ENCODE measurements around the gene AKAP6. TPM values are rescaled to one million over a fixed set of nuclear protein-coding genes. Genes with fewer than 3 reads are reported as not detected.

AKAP6 gene
- total RNA-seq, 1 experiment from 2014 or later, result 2.3 TPM

DNA sequence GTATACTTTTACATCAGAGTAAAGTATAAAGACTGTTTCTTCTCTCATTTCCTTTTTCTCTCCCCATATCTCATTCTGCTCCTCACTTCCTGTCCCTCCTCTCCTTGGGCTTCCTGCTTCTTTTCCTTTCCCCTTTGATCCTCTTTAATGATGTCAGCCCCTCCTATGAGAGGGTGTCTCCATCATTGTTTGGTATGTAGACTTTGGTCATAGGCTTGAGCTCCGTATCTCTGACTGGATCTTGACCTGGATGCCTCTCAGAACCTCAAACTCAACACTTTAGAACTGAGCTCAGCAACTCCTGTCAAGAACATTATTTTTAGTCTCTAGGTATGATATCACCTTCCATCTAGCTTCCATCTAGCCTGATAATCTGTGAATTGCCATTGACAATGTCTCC, 50.3 kb downstream of the AKAP6 start:
- Mint-ChIP-seq H3K9me3 (ENCODE audit: unreplicated experiment) (no peaks in the 10 kb centered on the region), H3K4me1 (ENCODE audit: insufficient read depth, unreplicated experiment) (peaks cover 27% of the 10 kb centered on the region), H3K27me3 (ENCODE audit: insufficient read depth, unreplicated experiment) (no peaks in the 10 kb centered on the region), H3K4me3 (ENCODE audit: unreplicated experiment) (no peak overlapping the region), H3K36me3 (ENCODE audit: insufficient read depth, unreplicated experiment) (no peaks in the 10 kb centered on the region), H3K27ac (ENCODE audit: low read depth, unreplicated experiment) (no peak overlapping the region)
- ChIA-PET CTCF (interaction anchor here (0.6 to 1.7 kb wide), 4 partner anchors 35 to 445 kb away, joined by 3 to 5 read pairs (median 4); no protein-coding TSS in a partner anchor), POLR2A (interaction anchor here (1.4 kb wide), 1 partner anchor 9 kb away, joined by 3 read pairs; no protein-coding TSS in a partner anchor)
- TF ChIP-seq, protein P1, sequence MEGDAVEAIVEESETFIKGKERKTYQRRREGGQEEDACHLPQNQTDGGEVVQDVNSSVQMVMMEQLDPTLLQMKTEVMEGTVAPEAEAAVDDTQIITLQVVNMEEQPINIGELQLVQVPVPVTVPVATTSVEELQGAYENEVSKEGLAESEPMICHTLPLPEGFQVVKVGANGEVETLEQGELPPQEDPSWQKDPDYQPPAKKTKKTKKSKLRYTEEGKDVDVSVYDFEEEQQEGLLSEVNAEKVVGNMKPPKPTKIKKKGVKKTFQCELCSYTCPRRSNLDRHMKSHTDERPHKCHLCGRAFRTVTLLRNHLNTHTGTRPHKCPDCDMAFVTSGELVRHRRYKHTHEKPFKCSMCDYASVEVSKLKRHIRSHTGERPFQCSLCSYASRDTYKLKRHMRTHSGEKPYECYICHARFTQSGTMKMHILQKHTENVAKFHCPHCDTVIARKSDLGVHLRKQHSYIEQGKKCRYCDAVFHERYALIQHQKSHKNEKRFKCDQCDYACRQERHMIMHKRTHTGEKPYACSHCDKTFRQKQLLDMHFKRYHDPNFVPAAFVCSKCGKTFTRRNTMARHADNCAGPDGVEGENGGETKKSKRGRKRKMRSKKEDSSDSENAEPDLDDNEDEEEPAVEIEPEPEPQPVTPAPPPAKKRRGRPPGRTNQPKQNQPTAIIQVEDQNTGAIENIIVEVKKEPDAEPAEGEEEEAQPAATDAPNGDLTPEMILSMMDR (IDR thresholded peaks at IDR 0.05; ENCODE audit: unreplicated experiment), result no peak
- BruUV-seq (replicated peaks), result no TSS peak
- intact Hi-C loops (cut with micrococcal nuclease), result no loop called here
- DNase-seq (ENCODE audit: unreplicated experiment), result no peak

DNA sequence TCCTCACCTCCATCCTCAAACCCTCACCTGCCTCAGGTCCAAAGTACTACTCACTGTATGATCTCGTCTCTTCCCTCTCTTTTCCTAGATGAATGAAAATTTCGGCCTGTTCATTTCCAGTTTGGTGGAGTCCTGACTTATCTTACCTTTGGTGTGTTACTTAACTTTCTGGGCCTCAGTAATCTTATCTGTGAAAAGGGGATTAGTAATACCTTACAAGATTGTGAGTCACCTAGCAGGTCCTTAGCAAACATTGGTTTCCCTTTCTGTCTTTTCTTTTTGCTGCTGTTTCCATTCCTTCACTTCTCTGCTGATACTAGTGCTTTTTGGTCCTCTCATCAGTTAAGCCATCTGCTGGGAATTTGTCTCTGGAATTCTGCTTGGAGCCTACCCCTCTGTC, 52.8 kb downstream of the AKAP6 start:
- BruUV-seq (replicated peaks), result no TSS peak
- no peaks in the 10 kb centered on the region for H3K27me3 Mint-ChIP-seq (ENCODE audit: insufficient read depth, unreplicated experiment)
- CTCF ChIA-PET, result interaction anchor here (0.6 to 1.7 kb wide), 9 partner anchors 9 to 132 kb away, joined by 3 to 13 read pairs (median 5); no protein-coding TSS in a partner anchor
- DNase-seq (ENCODE audit: unreplicated experiment), result no peak
- H3K9me3 Mint-ChIP-seq (ENCODE audit: unreplicated experiment), result no peaks in the 10 kb centered on the region
- H3K27ac Mint-ChIP-seq (ENCODE audit: low read depth, unreplicated experiment), result no peak overlapping the region
- TF ChIP-seq, protein P1 (IDR thresholded peaks at IDR 0.05; ENCODE audit: unreplicated experiment), result no peak
- POLR2A ChIA-PET, result interaction anchor here (0.6 kb wide), 1 partner anchor 55 kb away, joined by 3 read pairs; no protein-coding TSS in a partner anchor
- H3K36me3 Mint-ChIP-seq (ENCODE audit: insufficient read depth, unreplicated experiment), result no peaks in the 10 kb centered on the region
- H3K4me3 Mint-ChIP-seq (ENCODE audit: unreplicated experiment), result no peak overlapping the region
- H3K4me1 Mint-ChIP-seq (ENCODE audit: insufficient read depth, unreplicated experiment), result peaks cover 27% of the 10 kb centered on the region
- intact Hi-C loops (cut with micrococcal nuclease), result loop anchor here (1.0 to 5.0 kb wide), 8 partner anchors 87 to 870 kb away; no protein-coding TSS in a partner anchor

DNA sequence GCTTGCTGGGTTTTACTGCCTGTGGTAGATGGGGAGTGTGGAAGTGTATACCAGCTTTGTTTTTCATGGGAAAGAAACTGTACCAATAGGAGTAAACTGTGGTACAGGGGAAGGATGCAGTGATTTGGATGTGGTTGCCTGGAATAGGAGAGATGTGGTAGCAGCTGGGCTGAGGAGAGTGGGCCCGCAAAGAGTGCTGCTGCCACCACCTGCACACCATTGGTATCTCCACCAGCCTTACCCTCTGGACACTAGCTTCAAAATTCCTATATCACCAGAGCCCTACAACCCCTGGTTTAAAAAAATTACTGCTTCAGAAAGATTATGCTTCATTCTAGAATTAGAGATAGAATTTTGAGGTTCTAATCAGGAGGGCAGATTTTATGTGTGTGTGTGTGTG, 53.6 kb downstream of the AKAP6 start:
- Mint-ChIP-seq H3K4me3 (ENCODE audit: unreplicated experiment) (no peak overlapping the region), H3K4me1 (ENCODE audit: insufficient read depth, unreplicated experiment) (peaks cover 27% of the 10 kb centered on the region), H3K36me3 (ENCODE audit: insufficient read depth, unreplicated experiment) (no peaks in the 10 kb centered on the region), H3K9me3 (ENCODE audit: unreplicated experiment) (peaks cover under 1% of the 10 kb centered on the region), H3K27ac (ENCODE audit: low read depth, unreplicated experiment) (no peak overlapping the region), H3K27me3 (ENCODE audit: insufficient read depth, unreplicated experiment) (no peaks in the 10 kb centered on the region)
- peak; percentile 38 for DNase-seq (ENCODE audit: unreplicated experiment)
- BruUV-seq (replicated peaks), result no TSS peak
- intact Hi-C loops (cut with micrococcal nuclease), result loop anchor here (1.0 to 5.0 kb wide), 8 partner anchors 87 to 870 kb away; no protein-coding TSS in a partner anchor
- CTCF ChIA-PET, result interaction anchor here (0.6 to 1.7 kb wide), 11 partner anchors 9 to 872 kb away, joined by 3 to 13 read pairs (median 5); no protein-coding TSS in a partner anchor
- TF ChIP-seq, protein P1 (IDR thresholded peaks at IDR 0.05; ENCODE audit: unreplicated experiment), result peak; percentile 75
- POLR2A ChIA-PET, result interaction anchor here (0.6 to 0.8 kb wide), 3 partner anchors 128 to 1242 kb away, joined by 3 read pairs; no protein-coding TSS in a partner anchor

DNA sequence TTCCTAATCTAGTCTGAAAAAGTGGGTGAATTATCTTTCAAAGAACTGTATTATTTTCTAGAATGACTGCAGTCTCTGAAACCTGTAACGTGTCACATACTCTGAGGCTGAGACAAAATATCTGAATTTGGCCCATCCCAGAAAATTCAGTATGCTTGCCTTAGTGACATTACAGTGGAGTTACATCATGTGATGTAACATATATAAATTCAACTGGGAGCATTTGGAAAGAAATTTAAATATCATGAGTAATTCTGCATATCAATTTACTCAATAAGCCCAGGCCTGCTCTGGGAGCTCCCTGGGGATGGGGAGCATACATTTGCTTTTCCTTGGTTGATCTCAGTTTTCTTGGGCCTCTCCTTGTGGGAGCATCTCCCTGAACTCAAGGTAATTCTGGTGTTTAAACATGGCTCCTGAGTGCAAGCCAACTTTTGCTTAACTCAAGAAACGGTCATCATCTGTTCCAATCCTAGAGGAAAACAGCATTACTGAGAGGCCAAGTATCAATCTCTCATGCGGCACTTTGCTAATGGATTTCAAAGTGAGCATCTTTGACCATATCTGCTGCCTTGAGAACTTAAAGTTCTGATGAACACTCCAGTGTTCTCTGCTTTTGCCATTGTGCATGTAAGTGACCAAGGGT, 54.4 kb downstream of the AKAP6 start:
- peaks cover 27% of the 10 kb centered on the region for H3K4me1 Mint-ChIP-seq (ENCODE audit: insufficient read depth, unreplicated experiment)
- DNase-seq (ENCODE audit: unreplicated experiment), result no peak
- TF ChIP-seq, protein P1 (IDR thresholded peaks at IDR 0.05; ENCODE audit: unreplicated experiment), result no peak
- no peaks in the 10 kb centered on the region for H3K36me3 Mint-ChIP-seq (ENCODE audit: insufficient read depth, unreplicated experiment)
- POLR2A ChIA-PET, result interaction anchor here (0.8 kb wide), 1 partner anchor 130 kb away, joined by 3 read pairs; no protein-coding TSS in a partner anchor
- CTCF ChIA-PET, result interaction anchor here (0.5 to 1.7 kb wide), 10 partner anchors 8 to 873 kb away, joined by 3 to 13 read pairs (median 5); no protein-coding TSS in a partner anchor
- intact Hi-C loops (cut with micrococcal nuclease), result loop anchor here (2.0 to 5.0 kb wide), 4 partner anchors 177 to 871 kb away; no protein-coding TSS in a partner anchor
- BruUV-seq (replicated peaks), result no TSS peak
- H3K4me3 Mint-ChIP-seq (ENCODE audit: unreplicated experiment), result no peak overlapping the region
- H3K27ac Mint-ChIP-seq (ENCODE audit: low read depth, unreplicated experiment), result no peak overlapping the region
- H3K27me3 Mint-ChIP-seq (ENCODE audit: insufficient read depth, unreplicated experiment), result no peaks in the 10 kb centered on the region
- H3K9me3 Mint-ChIP-seq (ENCODE audit: unreplicated experiment), result peaks cover 9% of the 10 kb centered on the region
